HEK293 (cell line): Measurements from ENCODE around the gene RAB5IF.

Experiments used
- CTCF ChIP-seq: fragments of 450-650 bp; formaldehyde crosslinking; IDR thresholded peaks from 2 replicates; pipeline ENCODE4 v1.5.1; 2016; ENCODE audit warnings: missing biosample characterization, missing genetic modification characterization
- ZBTB20 ChIP-seq: fragments of 450-650 bp; formaldehyde crosslinking; IDR thresholded peaks from 2 replicates; pipeline ENCODE4 v1.5.1; 2016; ENCODE audit warnings: missing biosample characterization, missing genetic modification characterization
- ZNF510 ChIP-seq: fragments of 450-650 bp; formaldehyde crosslinking; IDR thresholded peaks from 2 replicates; pipeline ENCODE4 v1.5.1; 2018; ENCODE audit warnings: mild to moderate bottlenecking, missing genetic modification characterization, missing biosample characterization; ENCODE audit not compliant: insufficient replicate concordance
- ZNF621 ChIP-seq: fragments of 450-650 bp; formaldehyde crosslinking; IDR thresholded peaks from 2 replicates; pipeline ENCODE4 v1.5.1; 2017; ENCODE audit warnings: missing biosample characterization, missing genetic modification characterization

DNA sequence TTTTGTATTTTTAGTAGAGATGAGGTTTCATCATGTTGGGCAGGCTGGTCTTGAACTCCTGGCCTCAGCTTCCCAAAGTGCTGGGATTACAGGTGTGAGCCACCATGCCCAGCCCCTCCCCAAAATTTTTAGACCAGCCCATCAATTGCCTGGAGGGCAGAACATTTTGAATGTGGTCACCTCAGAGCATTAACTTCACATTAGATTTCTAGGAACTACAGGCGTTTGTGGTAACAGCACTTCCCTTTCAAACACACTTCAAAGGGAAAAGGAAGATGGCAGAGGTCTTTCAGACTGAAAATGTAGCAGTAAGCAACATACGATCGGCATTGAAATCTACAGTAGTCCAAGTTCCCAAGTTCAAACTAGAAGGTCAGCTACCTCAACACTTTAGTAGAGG, 52.7 kb downstream of the RAB5IF start:
- no peak for TF ChIP-seq ZBTB20 (tag by site-specific recombination)
- TF ChIP-seq ZNF510 = no peak
- no peak for TF ChIP-seq ZNF621 (tag by site-specific recombination)
- TF ChIP-seq CTCF (tag by site-specific recombination) = no peak
